Measurements from ENCODE around the gene FRMPD2.

The FRMPD2 gene

DNA sequence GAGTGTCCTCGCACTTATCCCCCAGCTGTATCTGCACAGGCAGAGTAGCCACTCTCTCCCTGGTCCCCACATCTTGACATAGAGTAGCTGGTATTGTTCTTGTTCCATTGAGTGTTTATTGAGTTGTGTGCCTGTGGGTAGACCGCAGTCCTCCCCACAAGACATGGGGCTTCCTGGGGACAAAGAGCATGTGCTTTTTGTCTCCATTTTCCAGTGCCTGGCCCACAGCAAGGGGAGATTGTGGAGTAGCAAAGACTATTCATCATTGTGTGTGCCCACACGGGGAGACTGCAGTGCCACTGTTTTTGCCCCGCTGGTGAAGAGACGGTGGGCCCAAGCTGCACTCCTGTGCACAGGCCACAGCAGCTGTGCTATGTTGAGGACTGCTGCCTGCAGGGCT, 63.5 kb downstream of the FRMPD2 start:
- Histone ChIP-seq H4K8ac (ENCODE audit: low read depth, low read length) (no peak overlapping the region), H3K79me1 (ENCODE audit: low read length) (no peaks in the 10 kb centered on the region), H2AK5ac (ENCODE audit: low read length) (no peak overlapping the region), H2BK120ac (ENCODE audit: insufficient read depth, low read length, poor library complexity) (no peak overlapping the region), H3K36me3 (ENCODE audit: control insufficient read depth in 1 of 2, insufficient read depth in 2 of 2, low read length in 2 of 2) (no peaks in the 10 kb centered on the region), H4K91ac (ENCODE audit: low read depth, low read length) (no peak overlapping the region), H3K4ac (ENCODE audit: low read depth, low read length) (no peak overlapping the region), H3K14ac (ENCODE audit: low read length) (no peak overlapping the region), H3K27ac (ENCODE audit: low read depth, low read length) (no peak overlapping the region), H4K12ac (ENCODE audit: low read depth, low read length) (no peak overlapping the region), H3K4me1 (ENCODE audit: control insufficient read depth in 1 of 2, insufficient read depth in 2 of 2, low read length in 2 of 2) (no peaks in the 10 kb centered on the region), H2BK12ac (ENCODE audit: low read length) (no peak overlapping the region), H3K79me2 (ENCODE audit: control insufficient read depth, insufficient read depth, low read length, poor library complexity) (no peaks in the 10 kb centered on the region), H2BK5ac (ENCODE audit: low read depth, low read length, poor library complexity) (no peak overlapping the region), H3K23ac (ENCODE audit: low read length) (no peak overlapping the region), H2AFZ (ENCODE audit: insufficient read depth, low read length, poor library complexity) (no peak overlapping the region), H3K27me3 (ENCODE audit: insufficient read depth, low read length) (no peaks in the 10 kb centered on the region), H3K4me2 (ENCODE audit: low read length) (no peak overlapping the region), H3K4me3 (ENCODE audit: low read depth, low read length) (no peak overlapping the region), H3K18ac (ENCODE audit: low read length) (no peak overlapping the region), H3K9ac (ENCODE audit: low read length) (no peak overlapping the region), H3K9me3 (ENCODE audit: insufficient read depth, low read depth, low read length) (peaks cover 2% of the 10 kb centered on the region)
- no peak for DNase-seq
- no CpG with 5 or more reads among the region's 5 CpGs for WGBS (ENCODE audit: extremely low coverage, insufficient coverage, insufficient read length)

DNA sequence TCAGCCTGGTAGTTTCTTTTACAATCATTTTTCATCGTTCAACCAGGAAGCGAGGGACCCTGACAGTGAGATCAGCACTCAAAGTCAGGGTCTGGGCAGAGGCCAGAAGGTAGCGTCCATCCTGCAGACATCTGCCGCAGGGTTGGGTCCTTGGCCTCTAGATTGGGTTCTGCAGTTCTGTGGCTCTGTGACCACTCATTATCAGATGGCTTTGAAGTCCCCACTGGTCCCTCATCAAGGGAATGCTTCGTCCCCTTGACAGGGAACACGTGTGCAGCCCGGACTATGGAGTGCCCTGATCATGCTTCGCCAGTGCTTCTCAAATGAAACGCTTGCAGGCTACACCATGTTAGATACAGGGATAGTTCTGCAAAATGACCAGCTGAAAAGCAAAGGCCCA, 64.1 kb downstream of the FRMPD2 start:
- Histone ChIP-seq H3K9ac (ENCODE audit: low read length) (no peak overlapping the region), H2BK12ac (ENCODE audit: low read length) (no peak overlapping the region), H3K4me2 (ENCODE audit: low read length) (no peak overlapping the region), H3K9me3 (ENCODE audit: insufficient read depth, low read depth, low read length) (peaks cover 2% of the 10 kb centered on the region), H4K12ac (ENCODE audit: low read depth, low read length) (no peak overlapping the region), H3K79me1 (ENCODE audit: low read length) (no peaks in the 10 kb centered on the region), H3K4ac (ENCODE audit: low read depth, low read length) (no peak overlapping the region), H3K79me2 (ENCODE audit: control insufficient read depth, insufficient read depth, low read length, poor library complexity) (no peaks in the 10 kb centered on the region), H3K14ac (ENCODE audit: low read length) (no peak overlapping the region), H2BK120ac (ENCODE audit: insufficient read depth, low read length, poor library complexity) (no peak overlapping the region), H3K27me3 (ENCODE audit: insufficient read depth, low read length) (no peaks in the 10 kb centered on the region), H3K23ac (ENCODE audit: low read length) (no peak overlapping the region), H3K4me1 (ENCODE audit: control insufficient read depth in 1 of 2, insufficient read depth in 2 of 2, low read length in 2 of 2) (no peaks in the 10 kb centered on the region), H3K27ac (ENCODE audit: low read depth, low read length) (no peak overlapping the region), H2AK5ac (ENCODE audit: low read length) (no peak overlapping the region), H3K36me3 (ENCODE audit: control insufficient read depth in 1 of 2, insufficient read depth in 2 of 2, low read length in 2 of 2) (no peaks in the 10 kb centered on the region), H4K91ac (ENCODE audit: low read depth, low read length) (no peak overlapping the region), H2BK5ac (ENCODE audit: low read depth, low read length, poor library complexity) (no peak overlapping the region), H4K8ac (ENCODE audit: low read depth, low read length) (no peak overlapping the region), H3K4me3 (ENCODE audit: low read depth, low read length) (no peak overlapping the region), H3K18ac (ENCODE audit: low read length) (no peak overlapping the region), H2AFZ (ENCODE audit: insufficient read depth, low read length, poor library complexity) (no peak overlapping the region)
- WGBS (ENCODE audit: extremely low coverage, insufficient coverage, insufficient read length) = no CpG with 5 or more reads among the region's 9 CpGs
- DNase-seq = no peak

DNA sequence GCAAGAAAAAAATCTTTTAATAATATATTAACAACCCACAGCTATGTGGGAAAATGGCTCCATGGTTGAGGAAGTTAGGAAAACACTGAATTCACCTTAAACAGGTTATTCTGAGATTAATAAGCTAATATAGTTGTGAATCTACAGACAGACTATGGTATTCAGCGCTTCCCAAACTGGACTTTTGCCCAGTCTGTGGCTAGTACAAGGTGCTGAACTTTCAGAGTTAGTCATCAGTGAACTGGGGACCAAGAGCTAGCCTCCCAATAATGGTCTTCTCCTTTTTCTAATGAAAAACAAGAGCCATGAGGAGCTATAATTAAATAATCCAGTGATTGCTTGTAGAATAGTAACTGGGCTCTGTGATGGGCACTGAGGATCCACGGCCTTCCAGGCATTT, 65.3 kb downstream of the FRMPD2 start:
- Histone ChIP-seq H2AFZ (ENCODE audit: insufficient read depth, low read length, poor library complexity) (no peak overlapping the region), H3K4ac (ENCODE audit: low read depth, low read length) (no peak overlapping the region), H3K79me1 (ENCODE audit: low read length) (no peaks in the 10 kb centered on the region), H3K14ac (ENCODE audit: low read length) (no peak overlapping the region), H2BK120ac (ENCODE audit: insufficient read depth, low read length, poor library complexity) (no peak overlapping the region), H3K27me3 (ENCODE audit: insufficient read depth, low read length) (no peaks in the 10 kb centered on the region), H3K36me3 (ENCODE audit: control insufficient read depth in 1 of 2, insufficient read depth in 2 of 2, low read length in 2 of 2) (no peaks in the 10 kb centered on the region), H4K8ac (ENCODE audit: low read depth, low read length) (no peak overlapping the region), H2BK5ac (ENCODE audit: low read depth, low read length, poor library complexity) (no peak overlapping the region), H3K4me3 (ENCODE audit: low read depth, low read length) (no peak overlapping the region), H2AK5ac (ENCODE audit: low read length) (no peak overlapping the region), H3K23ac (ENCODE audit: low read length) (no peak overlapping the region), H2BK12ac (ENCODE audit: low read length) (no peak overlapping the region), H3K18ac (ENCODE audit: low read length) (no peak overlapping the region), H3K9ac (ENCODE audit: low read length) (no peak overlapping the region), H3K9me3 (ENCODE audit: insufficient read depth, low read depth, low read length) (peaks cover 2% of the 10 kb centered on the region), H3K27ac (ENCODE audit: low read depth, low read length) (no peak overlapping the region), H3K79me2 (ENCODE audit: control insufficient read depth, insufficient read depth, low read length, poor library complexity) (no peaks in the 10 kb centered on the region), H4K91ac (ENCODE audit: low read depth, low read length) (no peak overlapping the region), H3K4me1 (ENCODE audit: control insufficient read depth in 1 of 2, insufficient read depth in 2 of 2, low read length in 2 of 2) (no peaks in the 10 kb centered on the region), H3K4me2 (ENCODE audit: low read length) (no peak overlapping the region), H4K12ac (ENCODE audit: low read depth, low read length) (no peak overlapping the region)
- DNase-seq = no peak
- WGBS (ENCODE audit: extremely low coverage, insufficient coverage, insufficient read length) = no CpG with 5 or more reads among the region's 2 CpGs

DNA sequence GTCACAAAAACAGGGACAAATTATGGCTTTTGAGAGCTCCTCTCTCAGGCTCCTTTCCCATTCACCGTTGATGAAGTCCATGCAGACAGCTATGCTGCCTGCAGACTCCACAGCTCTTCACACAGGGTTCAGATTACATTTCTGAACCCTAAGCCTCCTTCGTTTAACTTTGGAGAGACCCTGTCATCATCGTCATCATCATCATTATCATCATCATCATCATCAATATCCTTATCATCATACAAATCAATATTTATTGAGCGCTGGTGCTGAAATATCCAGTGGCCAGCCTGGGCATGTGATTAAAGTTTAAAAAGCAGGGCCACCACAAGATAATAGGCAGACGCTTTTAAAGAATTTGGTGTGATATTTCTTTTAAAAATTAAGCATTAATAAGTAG, 66.6 kb downstream of the FRMPD2 start:
- Histone ChIP-seq H2BK12ac (ENCODE audit: low read length) (no peak overlapping the region), H3K14ac (ENCODE audit: low read length) (no peak overlapping the region), H3K9me3 (ENCODE audit: insufficient read depth, low read depth, low read length) (peaks cover 2% of the 10 kb centered on the region), H3K27ac (ENCODE audit: low read depth, low read length) (no peak overlapping the region), H3K79me2 (ENCODE audit: control insufficient read depth, insufficient read depth, low read length, poor library complexity) (no peaks in the 10 kb centered on the region), H2BK5ac (ENCODE audit: low read depth, low read length, poor library complexity) (no peak overlapping the region), H3K4me2 (ENCODE audit: low read length) (no peak overlapping the region), H3K23ac (ENCODE audit: low read length) (no peak overlapping the region), H3K36me3 (ENCODE audit: control insufficient read depth in 1 of 2, insufficient read depth in 2 of 2, low read length in 2 of 2) (no peaks in the 10 kb centered on the region), H3K18ac (ENCODE audit: low read length) (no peak overlapping the region), H4K91ac (ENCODE audit: low read depth, low read length) (no peak overlapping the region), H4K12ac (ENCODE audit: low read depth, low read length) (no peak overlapping the region), H3K4me1 (ENCODE audit: control insufficient read depth in 1 of 2, insufficient read depth in 2 of 2, low read length in 2 of 2) (no peaks in the 10 kb centered on the region), H3K9ac (ENCODE audit: low read length) (no peak overlapping the region), H2BK120ac (ENCODE audit: insufficient read depth, low read length, poor library complexity) (no peak overlapping the region), H3K79me1 (ENCODE audit: low read length) (no peaks in the 10 kb centered on the region), H2AK5ac (ENCODE audit: low read length) (no peak overlapping the region), H3K4me3 (ENCODE audit: low read depth, low read length) (no peak overlapping the region), H4K8ac (ENCODE audit: low read depth, low read length) (no peak overlapping the region), H3K27me3 (ENCODE audit: insufficient read depth, low read length) (no peaks in the 10 kb centered on the region), H2AFZ (ENCODE audit: insufficient read depth, low read length, poor library complexity) (no peak overlapping the region), H3K4ac (ENCODE audit: low read depth, low read length) (no peak overlapping the region)
- DNase-seq = no peak
- 100% methylated on average over 1 of the region's 5 CpGs for WGBS (ENCODE audit: extremely low coverage, insufficient coverage, insufficient read length)

Data from trophoblast cell (in vitro differentiated cells and primary cell).